LHCN-M2 (cell line): Measurements from ENCODE around the gene MSANTD2. TPM values are rescaled to one million over a fixed set of nuclear protein-coding genes. Genes with fewer than 3 reads are reported as not detected.

ENCODE experiments used
- DNase-seq: peaks from one replicate; pipeline ENCODE4 v3.0.0-alpha.2; 2012; ENCODE audit warnings: low read depth
- total RNA-seq: library from RNA; depleted of rRNA; stranded (reverse); fragments of >200 nt; gene quantifications from 2 replicates; pipeline ENCODE4 v1.2.3, GENCODE V29; 2014

The MSANTD2 gene
- total RNA-seq, 1 experiment from 2014 or later: 12.3 TPM

- DNase-seq: no peak
Measured at GRCh38 chr11:124754710-124755109, 45.5 kb downstream of the MSANTD2 start.

GRCh38 chr11:124754309-124754708 is 45.9 kb downstream of the MSANTD2 start:
- no peak for DNase-seq

- no peak for DNase-seq
Measured at GRCh38 chr11:124753624-124754023, 46.6 kb downstream of the MSANTD2 start.

- DNase-seq: no peak
Measured at GRCh38 chr11:124753205-124753604, 47.0 kb downstream of the MSANTD2 start.

GRCh38 chr11:124752471-124753102 is 47.6 kb downstream of the MSANTD2 start:
- no peak for DNase-seq

- DNase-seq: no peak
Measured at GRCh38 chr11:124751741-124752470, 48.3 kb downstream of the MSANTD2 start, which contains the start of gene VSIG2. Gene VSIG2 (minus strand): TSS chr11:124752255. CDS start chr11:124752137, 118 bp downstream.

- no peak for DNase-seq
Measured at GRCh38 chr11:124751391-124751740, 48.8 kb downstream of the MSANTD2 start.

- no peak for DNase-seq
Measured at GRCh38 chr11:124749912-124750311, 50.3 kb downstream of the MSANTD2 start.

GRCh38 chr11:124748481-124749343 is 51.5 kb downstream of the MSANTD2 start:
- DNase-seq: peak; percentile 35

- no peak for DNase-seq
Measured at GRCh38 chr11:124748100-124748418, 52.1 kb downstream of the MSANTD2 start.

GRCh38 chr11:124747406-124748099 is 52.7 kb downstream of the MSANTD2 start:
- DNase-seq: no peak

GRCh38 chr11:124746621-124747243 is 53.5 kb downstream of the MSANTD2 start:
- DNase-seq: peak; percentile 56

- DNase-seq: no peak
Measured at GRCh38 chr11:124745835-124746620, 54.2 kb downstream of the MSANTD2 start.

GRCh38 chr11:124745270-124745834 is 54.9 kb downstream of the MSANTD2 start:
- DNase-seq: no peak

- DNase-seq: no peak
Measured at GRCh38 chr11:124743050-124743449, 57.2 kb downstream of the MSANTD2 start.

GRCh38 chr11:124742555-124742954 is 57.7 kb downstream of the MSANTD2 start:
- no peak for DNase-seq

- no peak for DNase-seq
Measured at GRCh38 chr11:124740277-124740882, 59.8 kb downstream of the MSANTD2 start.

GRCh38 chr11:124739479-124740276 is 60.5 kb downstream of the MSANTD2 start, which contains the start of gene NRGN:
Gene NRGN (plus strand): TSS chr11:124739942. CDS start chr11:124740085, 143 bp downstream.
- peak; percentile 76 for DNase-seq
